ENCODE measurements around the gene CD34.
"Not testable (repeated sequence)": the region's sequence is repeated elsewhere in the genome, so short reads cannot be mapped to it uniquely, and the experiment has no call there.

The CD34 gene

GRCh38 chr1:207910591-207911354 lies at the start of gene CD34:
Gene CD34 (minus strand): TSS chr1:207911125. CDS start chr1:207911080, 45 bp downstream.
- DNase-seq: peak; percentile 74

- no peak for DNase-seq
Measured at GRCh38 chr1:207960346-207960745, 49.4 kb upstream of the CD34 start.

- DNase-seq: no peak
Measured at GRCh38 chr1:207959910-207960309, 49.0 kb upstream of the CD34 start.

- peak; percentile 80 for DNase-seq
Measured at GRCh38 chr1:207959141-207959825, 48.4 kb upstream of the CD34 start.

- no peak for DNase-seq
Measured at GRCh38 chr1:207958376-207959139, 47.6 kb upstream of the CD34 start.

- no peak for DNase-seq
Measured at GRCh38 chr1:207956986-207957385, 46.1 kb upstream of the CD34 start.

- no peak for DNase-seq
Measured at GRCh38 chr1:207954104-207954503, 43.2 kb upstream of the CD34 start.

- DNase-seq: no peak
Measured at GRCh38 chr1:207952617-207953542, 42.0 kb upstream of the CD34 start.

GRCh38 chr1:207951652-207952051 lies 40.7 kb upstream of the CD34 start:
- DNase-seq: no peak

GRCh38 chr1:207950750-207951149 lies 39.8 kb upstream of the CD34 start:
- DNase-seq: no peak

- no peak for DNase-seq
Measured at GRCh38 chr1:207949571-207950195, 38.8 kb upstream of the CD34 start.

GRCh38 chr1:207948536-207949250 lies 37.8 kb upstream of the CD34 start:
- DNase-seq: no peak

GRCh38 chr1:207946756-207947155 lies 35.8 kb upstream of the CD34 start:
- DNase-seq: no peak

GRCh38 chr1:207944571-207944970 lies 33.6 kb upstream of the CD34 start:
- DNase-seq: no peak

- not testable (repeated sequence) for DNase-seq
Measured at GRCh38 chr1:207942337-207942741, 31.4 kb upstream of the CD34 start.

GRCh38 chr1:207941665-207942064 lies 30.7 kb upstream of the CD34 start:
- no peak for DNase-seq

- no peak for DNase-seq
Measured at GRCh38 chr1:207938016-207938415, 27.1 kb upstream of the CD34 start.

- DNase-seq: no peak
Measured at GRCh38 chr1:207937204-207937603, 26.3 kb upstream of the CD34 start.

- no peak for DNase-seq
Measured at GRCh38 chr1:207935166-207935583, 24.2 kb upstream of the CD34 start.

- DNase-seq: no peak
Measured at GRCh38 chr1:207933205-207933800, 22.4 kb upstream of the CD34 start.

- DNase-seq: no peak
Measured at GRCh38 chr1:207926984-207927383, 16.1 kb upstream of the CD34 start.

All from retina (tissue), 1 donor.